Measurements from ENCODE around the gene SHROOM3.

SHROOM3 gene

DNA sequence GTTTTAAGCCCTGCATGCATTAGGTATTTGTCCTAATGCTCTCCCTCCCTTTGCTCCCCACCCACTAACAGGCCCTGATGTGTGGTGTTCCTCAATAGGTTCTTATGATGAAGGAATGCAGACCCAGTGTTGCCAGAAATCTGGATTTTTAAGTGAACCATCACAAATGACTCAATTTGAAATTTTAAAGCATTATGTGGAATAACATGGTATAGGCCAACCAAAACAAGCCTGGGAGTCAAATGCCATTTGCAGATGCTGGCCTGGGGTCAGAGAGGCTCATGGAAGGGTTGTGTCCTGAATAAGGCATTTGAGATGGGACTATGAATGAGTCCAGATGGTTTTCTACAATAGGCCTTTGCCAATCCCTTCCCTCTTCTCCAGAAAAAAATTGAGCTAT is 179.6 kb downstream of the SHROOM3 start:
- no peaks in the 10 kb centered on the region for H3K9me3 ChIP-seq (ENCODE audit: insufficient read depth, low read length)
- no peak overlapping the region for H2AFZ ChIP-seq (ENCODE audit: low read depth, low read length, severe bottlenecking)
- H3K36me3 ChIP-seq (ENCODE audit: low read length): no peaks in the 10 kb centered on the region
- no peaks in the 10 kb centered on the region for H3K79me2 ChIP-seq (ENCODE audit: insufficient read depth, low read length)
- H3K27me3 ChIP-seq (ENCODE audit: low read length): no peaks in the 10 kb centered on the region
- H3K4me3 ChIP-seq (ENCODE audit: insufficient read depth, low read length, poor library complexity, severe bottlenecking): no peak overlapping the region
- H4K20me1 ChIP-seq (ENCODE audit: low read depth, low read length): no peaks in the 10 kb centered on the region
- H3K27ac ChIP-seq (ENCODE audit: low read depth, low read length): no peak overlapping the region
- TF ChIP-seq CTCF (IDR thresholded peaks at IDR 0.05; ENCODE audit: insufficient read depth, low read length, poor library complexity, severe bottlenecking) (no peak), EZH2phosphoT487 (conservative IDR thresholded peaks at IDR 0.05; ENCODE audit: low read length) (no peak)
- H3K9me2 ChIP-seq (replicated peaks; ENCODE audit: insufficient read depth, low read length): no peaks in the 10 kb centered on the region
- H3K9ac ChIP-seq (ENCODE audit: low read length): no peak overlapping the region
- no peak overlapping the region for H3K4me2 ChIP-seq (ENCODE audit: low read depth, low read length, poor library complexity, severe bottlenecking)
- H3F3A ChIP-seq (ENCODE audit: insufficient read depth): no peaks in the 10 kb centered on the region

DNA sequence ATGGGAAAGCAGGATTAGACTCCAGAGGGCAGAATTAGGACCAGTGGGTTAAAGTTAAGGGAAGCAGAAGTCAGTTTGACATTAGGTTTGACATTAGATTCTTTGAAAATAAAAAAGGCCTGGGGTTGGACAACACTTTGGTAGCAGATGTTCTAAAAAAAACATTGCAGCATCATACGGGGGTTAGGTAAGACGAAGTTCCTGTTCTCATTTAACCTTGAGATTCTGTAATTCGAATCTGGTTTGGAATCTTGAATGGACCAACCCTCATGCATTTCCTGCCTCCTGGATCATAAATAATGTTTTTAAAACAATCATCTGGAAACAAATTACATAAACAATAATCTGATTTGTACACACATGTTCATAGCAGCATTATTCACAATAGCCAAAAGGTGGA is 181.0 kb downstream of the SHROOM3 start:
- Histone ChIP-seq H2AFZ (ENCODE audit: low read depth, low read length, severe bottlenecking) (no peak overlapping the region), H3K9ac (ENCODE audit: low read length) (no peak overlapping the region), H3K36me3 (ENCODE audit: low read length) (no peaks in the 10 kb centered on the region), H3K27me3 (ENCODE audit: low read length) (no peaks in the 10 kb centered on the region), H3K9me3 (ENCODE audit: insufficient read depth, low read length) (no peaks in the 10 kb centered on the region), H3K9me2 (replicated peaks; ENCODE audit: insufficient read depth, low read length) (no peaks in the 10 kb centered on the region), H3K27ac (ENCODE audit: low read depth, low read length) (no peak overlapping the region), H3K79me2 (ENCODE audit: insufficient read depth, low read length) (no peaks in the 10 kb centered on the region), H4K20me1 (ENCODE audit: low read depth, low read length) (no peaks in the 10 kb centered on the region), H3K4me2 (ENCODE audit: low read depth, low read length, poor library complexity, severe bottlenecking) (no peak overlapping the region), H3K4me3 (ENCODE audit: insufficient read depth, low read length, poor library complexity, severe bottlenecking) (no peak overlapping the region), H3F3A (ENCODE audit: insufficient read depth) (no peaks in the 10 kb centered on the region)
- no peak for TF ChIP-seq CTCF (IDR thresholded peaks at IDR 0.05; ENCODE audit: insufficient read depth, low read length, poor library complexity, severe bottlenecking)
- no peak for TF ChIP-seq EZH2phosphoT487 (conservative IDR thresholded peaks at IDR 0.05; ENCODE audit: low read length)

DNA sequence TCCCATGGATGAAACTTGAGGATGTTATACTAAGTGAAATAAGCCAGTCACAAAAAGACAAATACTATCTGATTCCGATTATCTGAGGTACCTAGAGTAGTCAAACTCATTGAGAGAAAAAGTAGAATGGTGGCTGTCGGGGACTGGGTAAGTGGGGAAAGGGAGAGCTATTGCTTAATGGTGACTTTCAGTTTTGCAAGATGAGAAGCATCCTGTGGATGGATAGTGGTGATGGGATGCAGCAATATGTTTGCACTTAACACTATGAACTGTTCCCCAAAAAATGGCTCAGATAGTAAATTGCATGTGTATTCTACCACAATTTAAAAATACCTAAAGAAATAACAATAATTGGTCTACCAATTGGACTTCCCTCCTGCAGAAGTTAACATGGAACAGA is 181.5 kb downstream of the SHROOM3 start:
- Histone ChIP-seq H3K27ac (ENCODE audit: low read depth, low read length) (no peak overlapping the region), H3F3A (ENCODE audit: insufficient read depth) (no peaks in the 10 kb centered on the region), H3K4me2 (ENCODE audit: low read depth, low read length, poor library complexity, severe bottlenecking) (no peak overlapping the region), H3K9me2 (replicated peaks; ENCODE audit: insufficient read depth, low read length) (no peaks in the 10 kb centered on the region), H3K4me3 (ENCODE audit: insufficient read depth, low read length, poor library complexity, severe bottlenecking) (no peak overlapping the region), H4K20me1 (ENCODE audit: low read depth, low read length) (no peaks in the 10 kb centered on the region), H3K36me3 (ENCODE audit: low read length) (no peaks in the 10 kb centered on the region), H3K9me3 (ENCODE audit: insufficient read depth, low read length) (no peaks in the 10 kb centered on the region), H3K9ac (ENCODE audit: low read length) (no peak overlapping the region), H2AFZ (ENCODE audit: low read depth, low read length, severe bottlenecking) (no peak overlapping the region), H3K79me2 (ENCODE audit: insufficient read depth, low read length) (no peaks in the 10 kb centered on the region), H3K27me3 (ENCODE audit: low read length) (no peaks in the 10 kb centered on the region)
- TF ChIP-seq EZH2phosphoT487 (conservative IDR thresholded peaks at IDR 0.05; ENCODE audit: low read length): no peak
- TF ChIP-seq CTCF (IDR thresholded peaks at IDR 0.05; ENCODE audit: insufficient read depth, low read length, poor library complexity, severe bottlenecking): no peak
